K562 (cell line): ENCODE measurements around the gene ZNF343. TPM values are rescaled to one million over a fixed set of nuclear protein-coding genes. Genes with fewer than 3 reads are reported as not detected.

Experiments used
- ATAC-seq: fragments of 200-7000 bp; cut with Tn5 transposase; 3 replicates; pipeline ENCODE4 v1.9.1; 2020; ENCODE audit warnings: moderate library complexity
- BruUV-seq: library from RNA; stranded (reverse); fragments of 400-500 nt; replicated peaks from 2 replicates; lab custom pipeline; 2021; lab: Mats Ljungman, UMichigan
- CTCF ChIA-PET: fragments of 300-600 bp; formaldehyde crosslinking; extraction: SDS; loops from one replicate; lab custom pipeline; 2021; ENCODE audit warnings: low intra/inter-chr PET ratio; lab: Yijun Ruan, JAX
- POLR2A ChIA-PET: fragments of 300-600, 350-650 bp; sonication (Branson Sonifier 250); formaldehyde crosslinking; extraction: SDS; loops from one replicate; lab custom pipeline; 2021; ENCODE audit warnings: antibody characterized with exemption, inconsistent platforms; lab: Yijun Ruan, JAX
- DNase-seq, 4 experiments: peaks; one replicate each; pipeline versions ENCODE4 v3.0.0 to v3.0.0-alpha.2; 2011 to 2018; ENCODE audit warnings: low spot score in 3 of 4, mixed read lengths in 3 of 4; ENCODE audit errors: extremely low read depth in 1 of 4
- FAIRE-seq: peaks from 2 replicates; lab custom pipeline; 2011; peaks lifted over from hg19 to GRCh38; lab: Jason Lieb, UNC
- H2AFZ ChIP-seq: 2 replicates; pipeline ENCODE4 v1.6.0; 2011; ENCODE audit warnings: low read depth, low read length, control low read depth, inconsistent platforms
- H3K27ac ChIP-seq: fragments of 200-600 bp; 3 replicates; pipeline ENCODE4 v1.8.0; 2011; ENCODE audit warnings: low read depth, mild to moderate bottlenecking, control low read depth, inconsistent platforms, low read length, moderate library complexity, mixed read lengths; ENCODE audit errors: extremely low read depth
- H3K27me3 ChIP-seq, 2 experiments: fragments of 300-600 bp in 1 of 2; 2 replicates in 1 of 2; 3 replicates in 1 of 2; pipeline versions ENCODE4 v1.6.0 to v1.8.0; 2011; ENCODE audit warnings: inconsistent platforms in 2 of 2, low read length in 2 of 2, mild to moderate bottlenecking in 1 of 2, mixed read lengths in 1 of 2, moderate library complexity in 1 of 2; ENCODE audit not compliant: control insufficient read depth in 2 of 2, insufficient read depth in 2 of 2
- H3K36me3 ChIP-seq: fragments of 300-600 bp; 3 replicates; pipeline ENCODE4 v1.8.0; 2011; ENCODE audit warnings: mild to moderate bottlenecking, low read length, inconsistent platforms; ENCODE audit not compliant: control insufficient read depth, insufficient read depth
- H3K4me1 ChIP-seq, 2 experiments: fragments of 200-600 bp in 1 of 2; replicated peaks in 1 of 2; 2 replicates in 1 of 2; 3 replicates in 1 of 2; pipeline versions ENCODE4 v1.5.1 to v1.8.0; 2011; ENCODE audit warnings: inconsistent platforms in 2 of 2, low read length in 2 of 2, mild to moderate bottlenecking in 1 of 2, mixed read lengths in 1 of 2, moderate library complexity in 1 of 2; ENCODE audit not compliant: control insufficient read depth in 2 of 2, insufficient read depth in 2 of 2
- H3K4me2 ChIP-seq: 2 replicates; pipeline ENCODE4 v1.6.1; 2011; ENCODE audit warnings: low read length, control low read depth, inconsistent platforms, mixed read lengths; ENCODE audit not compliant: insufficient read depth
- H3K4me3 ChIP-seq: fragments of 200-600 bp; sonication (generic), shearing (Covaris generic); 2 replicates; pipeline ENCODE4 v1.5.1; 2016; ENCODE audit warnings: control low read depth, inconsistent platforms
- H3K79me2 ChIP-seq: fragments of 200-600 bp; 3 replicates; pipeline ENCODE4 v1.8.0; 2011; ENCODE audit warnings: low read length, inconsistent platforms; ENCODE audit not compliant: control insufficient read depth, insufficient read depth
- H3K9ac ChIP-seq, 2 experiments: 2 replicates each; pipeline versions ENCODE4 v1.6.0 to v1.6.1; 2011; ENCODE audit warnings: low read depth in 2 of 2, low read length in 2 of 2, control low read depth in 1 of 2, inconsistent platforms in 1 of 2, mild to moderate bottlenecking in 1 of 2, mixed read lengths in 1 of 2; ENCODE audit not compliant: insufficient read depth in 1 of 2
- H3K9me1 ChIP-seq: one replicate; pipeline ENCODE4 v1.6.0; 2011; ENCODE audit warnings: inconsistent platforms, mild to moderate bottlenecking, low read length, moderate library complexity; ENCODE audit not compliant: control insufficient read depth, insufficient read depth
- H3K9me3 ChIP-seq: replicated peaks from 2 replicates; pipeline ENCODE4 v1.5.1; 2011; ENCODE audit warnings: low read depth, low read length, inconsistent platforms; ENCODE audit not compliant: control insufficient read depth, insufficient read depth
- H4K20me1 ChIP-seq: replicated peaks from 2 replicates; pipeline ENCODE4 v1.6.1; 2011; ENCODE audit warnings: low read length, inconsistent platforms, mixed read lengths; ENCODE audit not compliant: control insufficient read depth, insufficient read depth
- ARID4B ChIP-seq: sonication (generic); formaldehyde crosslinking; IDR thresholded peaks from 2 replicates; pipeline ENCODE4 v1.8.0; 2022; ENCODE audit warnings: mild to moderate bottlenecking, missing genetic modification reagents
- ATF7 ChIP-seq: fragments of 450-650 bp; IDR thresholded peaks from 2 replicates; pipeline ENCODE4 v1.7.1; 2014; ENCODE audit warnings: mild to moderate bottlenecking, moderate library complexity
- CTCF ChIP-seq, 3 experiments: IDR thresholded peaks in 2 of 3; conservative IDR thresholded peaks in 1 of 3; 2 replicates each; pipeline ENCODE4 v1.5.1; 2011 to 2012; ENCODE audit warnings: low read length in 3 of 3, mild to moderate bottlenecking in 3 of 3, control low read depth in 2 of 3, improper control_type of control experiment in 1 of 3, inconsistent platforms in 1 of 3, low read depth in 1 of 3, mixed read lengths in 1 of 3, moderate library complexity in 1 of 3; ENCODE audit not compliant: insufficient read depth in 2 of 3
- HDGF ChIP-seq: fragments of 450-650 bp; IDR thresholded peaks from 2 replicates; pipeline ENCODE4 v1.6.1; 2016
- JUND ChIP-seq, 2 experiments: IDR thresholded peaks; 2 replicates in 1 of 2; 3 replicates in 1 of 2; pipeline ENCODE4 v1.6.1; 2011; ENCODE audit warnings: borderline replicate concordance in 2 of 2, low read depth in 2 of 2, low read length in 2 of 2, improper control_type of control experiment in 1 of 2, missing biosample characterization in 1 of 2, missing genetic modification characterization in 1 of 2, missing genetic modification reagents in 1 of 2
- MED1 ChIP-seq: sonication (generic); formaldehyde crosslinking; IDR thresholded peaks from 2 replicates; pipeline ENCODE4 v1.8.1; 2023; ENCODE audit warnings: missing genetic modification reagents, borderline replicate concordance
- MNT ChIP-seq, 2 experiments: fragments of 450-650 bp; conservative IDR thresholded peaks; 2 replicates each; pipeline ENCODE4 v1.6.1; 2017; ENCODE audit warnings: mild to moderate bottlenecking in 2 of 2, moderate library complexity in 2 of 2
- NONO ChIP-seq, 2 experiments: fragments of 200-400 bp in 1 of 2; fragments of 450-650 bp in 1 of 2; formaldehyde crosslinking in 1 of 2; IDR thresholded peaks; 2 replicates each; pipeline ENCODE4 v1.6.1; 2017; ENCODE audit warnings: low read depth in 2 of 2, mild to moderate bottlenecking in 2 of 2, moderate library complexity in 2 of 2, low read length in 1 of 2
- SMC3 ChIP-seq: conservative IDR thresholded peaks from 2 replicates; pipeline ENCODE4 v1.6.1; 2011; ENCODE audit warnings: low read depth, low read length, improper control_type of control experiment; ENCODE audit not compliant: insufficient read depth
- ZNF347 ChIP-seq: fragments of 450-650 bp; formaldehyde crosslinking; IDR thresholded peaks from 2 replicates; pipeline ENCODE4 v1.4.0; 2020; ENCODE audit warnings: low read depth, mild to moderate bottlenecking, moderate library complexity
- WGBS: fragments of 100-300 bp; shearing (Covaris generic); methylation state at CpG from one replicate; pipeline ENCODE4 v1.1.6; 2016; ENCODE audit warnings: low coverage, mixed read lengths; ENCODE audit not compliant: insufficient coverage; ENCODE audit errors: missing lambda C conversion rate; 5-methylcytosine and 5-hydroxymethylcytosine counted together
- in situ Hi-C: fragments of 300-500 bp; cut with MboI; formaldehyde crosslinking; loops from 4 replicates; pipeline ENCODE4 v1.15.0; 2018; ENCODE audit warnings: inconsistent platforms, mixed read lengths
- intact Hi-C: fragments of 100-400 bp; cut with micrococcal nuclease; formaldehyde crosslinking; loops from 2 replicates; pipeline ENCODE4 v1.14.2; 2022
- polyA plus RNA-seq, 8 experiments: library from polyadenylated mRNA; depleted of rRNA in 4 of 8; stranded (reverse) in 5 of 8; unstranded in 3 of 8; fragments of >200 nt; fragmentation: Nextera tagmentation in 2 of 8; fragmentation: Illumina TruSeq in 1 of 8; extraction: Ambion mirVana in 2 of 8; extraction: Trizol in 1 of 8; gene quantifications; 2 replicates each; pipeline versions ENCODE4 v1.2.1 to v1.2.3, GENCODE V29; 2011 to 2014; ENCODE audit warnings: inconsistent platforms in 1 of 8, missing spikeins in 1 of 8
- total RNA-seq, 7 experiments: library from RNA; depleted of rRNA in 6 of 7; stranded (reverse); fragments of >200 nt in 6 of 7; fragmentation: Illumina TruSeq in 2 of 7; extraction: Trizol in 2 of 7; gene quantifications; 2 replicates each; pipeline versions ENCODE4 v1.2.1 to v1.2.3, GENCODE V29; 2011 to 2021; ENCODE audit warnings: low replicate concordance in 1 of 7

The ZNF343 gene
- total and polyA plus RNA-seq, 9 of the 15 experiments (the other 6 are each of a cell fraction or from before 2014, with no cell fraction given) = 1.4 to 9.8 (median 6.4) TPM

DNA sequence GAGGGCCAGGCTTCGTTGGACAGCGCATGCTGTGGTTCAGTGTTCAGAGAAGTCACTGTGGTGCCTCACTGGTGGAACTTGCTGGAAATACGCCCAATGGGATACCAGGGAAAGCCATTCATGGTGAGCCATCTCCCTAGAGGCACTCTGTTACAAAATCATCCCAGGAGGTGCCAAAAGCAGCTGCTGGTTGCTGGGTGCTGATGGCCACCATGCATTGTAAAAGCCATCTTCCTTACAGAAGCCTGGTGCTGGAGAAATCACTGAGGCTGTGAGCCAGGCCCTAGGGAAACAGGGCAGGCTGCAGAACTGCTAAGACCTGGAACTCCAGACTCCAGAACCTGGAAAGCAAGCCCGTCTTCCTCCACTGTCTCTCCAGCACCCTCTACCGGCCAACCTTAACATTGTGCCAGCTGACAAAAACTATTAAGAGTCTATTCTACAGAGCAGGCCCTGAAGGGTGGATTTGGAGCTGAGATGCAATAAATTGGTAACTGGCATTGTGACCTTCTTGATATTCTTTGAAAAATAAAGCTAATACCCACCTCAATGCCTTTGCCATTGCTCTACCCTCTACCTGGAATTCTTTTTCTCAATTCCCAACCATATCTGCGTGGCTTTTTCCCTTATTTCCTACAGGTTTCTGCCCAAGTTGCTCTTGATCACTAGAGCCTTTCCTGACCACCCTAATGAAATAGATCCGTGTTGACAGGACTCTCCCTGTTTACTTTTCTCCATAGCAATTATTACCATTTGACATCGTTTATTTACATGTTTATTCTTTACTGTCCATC, 56.6 kb downstream of the ZNF343 start (continued):
- TF ChIP-seq SMC3 (0 out of 2 replicates have a peak, but pooled peaks have one; percentile 21), CTCF (IDR thresholded peaks at IDR 0.05 in 2 of 3, conservative IDR thresholded peaks at IDR 0.05 in 1 of 3; ENCODE audit: insufficient read depth in 2 of 3, low read depth in 1 of 3, low read length in 3 of 3) (peak; percentile 77 to 80 (median 78)), NONO (IDR thresholded peaks at IDR 0.05; ENCODE audit: low read depth in 2 of 2, low read length in 1 of 2) (no peak)

DNA sequence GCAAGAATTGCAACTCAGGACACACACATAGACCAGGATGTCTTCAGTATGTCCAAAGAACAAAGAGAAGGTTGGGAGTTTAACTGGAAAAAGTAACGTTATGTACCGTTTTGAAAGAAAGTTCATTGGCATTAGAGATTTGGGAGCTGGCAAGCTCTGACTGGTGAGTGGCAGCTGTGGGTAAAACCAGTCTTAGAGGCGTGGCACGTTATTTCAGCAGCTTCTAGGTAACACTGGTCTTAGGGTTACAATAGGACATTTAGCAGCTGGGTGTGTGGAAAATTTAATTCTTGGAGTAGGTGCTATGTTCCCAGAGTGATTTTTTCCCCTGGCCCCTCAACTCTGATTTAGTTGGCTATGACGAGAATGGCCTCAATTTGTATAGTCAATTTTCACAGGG, 57.3 kb downstream of the ZNF343 start:
- Histone ChIP-seq H3K4me3 (no peak overlapping the region), H3K79me2 (no peaks in the 10 kb centered on the region), H3K36me3 (no peaks in the 10 kb centered on the region), H3K9ac (no peak overlapping the region), H2AFZ (no peak overlapping the region), H3K4me2 (no peak overlapping the region), H3K9me1 (no peaks in the 10 kb centered on the region), H3K27ac (no peak overlapping the region), H4K20me1 (no peaks in the 10 kb centered on the region; the same call in 1 of the 2 replicates), H3K9me3 (no peaks in the 10 kb centered on the region), H3K4me1 (no peaks in the 10 kb centered on the region), H3K27me3 (peaks cover 0 to 5% of the 10 kb centered on the region in 2 experiments; a peak in 1 of 5 replicates)
- in situ Hi-C loops = no loop called here
- no TSS peak for BruUV-seq
- POLR2A ChIA-PET = no interaction called here
- WGBS = 0% methylated on average over 2 of the region's 5 CpGs
- ATAC-seq (no peak), DNase-seq (no peak), FAIRE-seq (no peak)
- intact Hi-C loops = loop anchor here (5.0 kb wide), 3 partner anchors 244 to 689 kb away; no protein-coding TSS in a partner anchor
- CTCF ChIA-PET = interaction anchor here (1.0 kb wide), 1 partner anchor 223 kb away, joined by 5 read pairs; no protein-coding TSS in a partner anchor
- TF ChIP-seq ARID4B (CRISPR knock-in tag) (no peak), ZNF347 (CRISPR knock-in tag) (no peak), ATF7 (no peak), HDGF (no peak), MNT (conservative IDR thresholded peaks at IDR 0.05) (no peak), JUND (IDR thresholded peaks at IDR 0.05; ENCODE audit: borderline replicate concordance, low read depth, low read length) (no peak), JUND (tag; IDR thresholded peaks at IDR 0.05; ENCODE audit: borderline replicate concordance, low read depth, low read length) (no peak), MED1 (CRISPR knock-in tag) (no peak)
